Measurements from ENCODE around the gene KCNK16.

KCNK16 gene

GRCh38 chr6:39322306-39322850, at the start of gene KCNK16:
Gene KCNK16 (minus strand): TSS chr6:39322702. CDS start chr6:39322540, 162 bp downstream.
- Histone ChIP-seq H3K4me1 (ENCODE audit: control insufficient read depth, low read length) (no peaks in the 10 kb centered on the region), H3K9me3 (ENCODE audit: control insufficient read depth, insufficient read depth, low read length) (no peaks in the 10 kb centered on the region), H3K4me3 (ENCODE audit: low read length) (no peak within 1 kb of the TSS), H3K27ac (ENCODE audit: low read depth, low read length) (no peak within 1 kb of the TSS), H3K79me2 (ENCODE audit: control insufficient read depth, low read length) (no peaks in the 10 kb centered on the region), H3F3A (ENCODE audit: control insufficient read depth, insufficient read depth) (no peaks in the 10 kb centered on the region), H4K20me1 (ENCODE audit: control insufficient read depth, insufficient read depth, low read depth, low read length) (no peaks in the 10 kb centered on the region), H3K36me3 (ENCODE audit: control insufficient read depth, low read length) (no peaks in the 10 kb centered on the region), H3K27me3 (ENCODE audit: control insufficient read depth, low read length) (no peaks in the 10 kb centered on the region), H3K4me2 (ENCODE audit: low read length) (no peak within 1 kb of the TSS), H3K9me2 (replicated peaks; ENCODE audit: control insufficient read depth, low read length) (no peaks in the 10 kb centered on the region)
- TF ChIP-seq EZH2phosphoT487 (IDR thresholded peaks at IDR 0.05; ENCODE audit: borderline replicate concordance, low read length) (no peak), CTCF (IDR thresholded peaks at IDR 0.05; ENCODE audit: low read depth, low read length, poor library complexity, severe bottlenecking) (no peak)

- Histone ChIP-seq H4K20me1 (ENCODE audit: control insufficient read depth, insufficient read depth, low read depth, low read length) (no peaks in the 10 kb centered on the region), H3K36me3 (ENCODE audit: control insufficient read depth, low read length) (no peaks in the 10 kb centered on the region), H3K79me2 (ENCODE audit: control insufficient read depth, low read length) (no peaks in the 10 kb centered on the region), H3F3A (ENCODE audit: control insufficient read depth, insufficient read depth) (no peaks in the 10 kb centered on the region), H3K27me3 (ENCODE audit: control insufficient read depth, low read length) (no peaks in the 10 kb centered on the region; the same call in 1 of the 2 replicates), H3K4me2 (ENCODE audit: low read length) (no peak overlapping the region), H3K4me1 (ENCODE audit: control insufficient read depth, low read length) (no peaks in the 10 kb centered on the region), H3K4me3 (ENCODE audit: low read length) (no peak overlapping the region), H3K27ac (ENCODE audit: low read depth, low read length) (no peak overlapping the region), H3K9me2 (replicated peaks; ENCODE audit: control insufficient read depth, low read length) (no peaks in the 10 kb centered on the region), H3K9me3 (ENCODE audit: control insufficient read depth, insufficient read depth, low read length) (no peaks in the 10 kb centered on the region)
- TF ChIP-seq EZH2phosphoT487 (IDR thresholded peaks at IDR 0.05; ENCODE audit: borderline replicate concordance, low read length) (no peak), CTCF (IDR thresholded peaks at IDR 0.05; ENCODE audit: low read depth, low read length, poor library complexity, severe bottlenecking) (no peak)
Observed at GRCh38 chr6:39370390-39370789, 47.9 kb upstream of the KCNK16 start.

- no peaks in the 10 kb centered on the region for H3K4me1 ChIP-seq (ENCODE audit: control insufficient read depth, low read length)
- H3K36me3 ChIP-seq (ENCODE audit: control insufficient read depth, low read length): no peaks in the 10 kb centered on the region
- no peaks in the 10 kb centered on the region for H3F3A ChIP-seq (ENCODE audit: control insufficient read depth, insufficient read depth)
- H3K9me2 ChIP-seq (replicated peaks; ENCODE audit: control insufficient read depth, low read length): no peaks in the 10 kb centered on the region
- H3K4me3 ChIP-seq (ENCODE audit: low read length): no peak overlapping the region
- no peak overlapping the region for H3K4me2 ChIP-seq (ENCODE audit: low read length)
- no peaks in the 10 kb centered on the region for H3K9me3 ChIP-seq (ENCODE audit: control insufficient read depth, insufficient read depth, low read length)
- no peak overlapping the region for H3K27ac ChIP-seq (ENCODE audit: low read depth, low read length)
- no peaks in the 10 kb centered on the region for H3K79me2 ChIP-seq (ENCODE audit: control insufficient read depth, low read length)
- TF ChIP-seq CTCF (IDR thresholded peaks at IDR 0.05; ENCODE audit: low read depth, low read length, poor library complexity, severe bottlenecking) (no peak), EZH2phosphoT487 (IDR thresholded peaks at IDR 0.05; ENCODE audit: borderline replicate concordance, low read length) (no peak)
- no peaks in the 10 kb centered on the region; the same call in 1 of the 2 replicates for H3K27me3 ChIP-seq (ENCODE audit: control insufficient read depth, low read length)
- H4K20me1 ChIP-seq (ENCODE audit: control insufficient read depth, insufficient read depth, low read depth, low read length): no peaks in the 10 kb centered on the region
Observed at GRCh38 chr6:39369987-39370386, 47.5 kb upstream of the KCNK16 start.

Data from DOHH2 (cell line).